Activated T-cell treated with anti-CD3 and anti-CD28 coated beads, Interleukin-2, amount 50 U/mL, for 48 hours (primary cell): Measurements from ENCODE around the gene TNFSF13.

ENCODE experiments used
- DNase-seq, 2 experiments: peaks; one replicate each; pipeline ENCODE4 v3.0.0-alpha.2; 2020

Gene TNFSF13

GRCh38 chr17:7552621-7553051 is 5.9 kb upstream of the TNFSF13 start:
- peak; percentile 53 for DNase-seq

- DNase-seq = no peak
Observed at GRCh38 chr17:7553356-7553755, 5.2 kb upstream of the TNFSF13 start.

GRCh38 chr17:7555320-7555948 is 3.1 kb upstream of the TNFSF13 start:
- DNase-seq = no peak

GRCh38 chr17:7556627-7557026 is 1.9 kb upstream of the TNFSF13 start:
- DNase-seq = no peak

GRCh38 chr17:7557147-7557764 is 1.3 kb upstream of the TNFSF13 start:
- DNase-seq = peak in 1 of 2 experiments; percentile 16

GRCh38 chr17:7557775-7558543 is 591 bp upstream of the TNFSF13 start:
- DNase-seq = peak in 1 of 2 experiments; percentile 38

GRCh38 chr17:7559320-7560171 is 996 bp downstream of the TNFSF13 start:
- DNase-seq = peak in 1 of 2 experiments; percentile 21

GRCh38 chr17:7560172-7561027 is 1.9 kb downstream of the TNFSF13 start:
- peak; percentile 73 to 78 for DNase-seq

- DNase-seq = peak; percentile 91 to 92
Observed at GRCh38 chr17:7561028-7561575, 2.6 kb downstream of the TNFSF13 start.

- peak; percentile 90 to 94 for DNase-seq
Observed at GRCh38 chr17:7561589-7562207, 3.1 kb downstream of the TNFSF13 start, which contains the start of gene SENP3. TSS of gene SENP3 (plus strand) at chr17:7561919. CDS start at chr17:7563077, 1,158 bp downstream.

GRCh38 chr17:7562208-7562605 is 3.7 kb downstream of the TNFSF13 start:
- no peak for DNase-seq

GRCh38 chr17:7563115-7563869 is 4.7 kb downstream of the TNFSF13 start:
- no peak for DNase-seq

GRCh38 chr17:7569571-7569970 is 11.0 kb downstream of the TNFSF13 start:
- no peak for DNase-seq

- DNase-seq = no peak
Observed at GRCh38 chr17:7570351-7570750, 11.8 kb downstream of the TNFSF13 start.

GRCh38 chr17:7572338-7572587 is 13.7 kb downstream of the TNFSF13 start:
- no peak for DNase-seq

GRCh38 chr17:7572588-7573323 is 14.2 kb downstream of the TNFSF13 start:
- DNase-seq = peak; percentile 100

- DNase-seq = peak; percentile 87 to 90
Observed at GRCh38 chr17:7573324-7574080, 15.0 kb downstream of the TNFSF13 start.

GRCh38 chr17:7574176-7574953 is 15.8 kb downstream of the TNFSF13 start:
- DNase-seq = no peak
